GM21737 (cell line): ENCODE measurements around the gene TSPYL2.
A peak's percentile ranks its signal among the peaks of the same experiment; 100 is the strongest.

Experiments
- ATAC-seq: cut with Tn5 transposase; IDR thresholded peaks from one replicate; pipeline ENCODE4 v1.9.1; 2021; ENCODE audit warnings: mild to moderate bottlenecking, moderate library complexity; ENCODE audit not compliant: unreplicated experiment

TSPYL2 gene

DNA sequence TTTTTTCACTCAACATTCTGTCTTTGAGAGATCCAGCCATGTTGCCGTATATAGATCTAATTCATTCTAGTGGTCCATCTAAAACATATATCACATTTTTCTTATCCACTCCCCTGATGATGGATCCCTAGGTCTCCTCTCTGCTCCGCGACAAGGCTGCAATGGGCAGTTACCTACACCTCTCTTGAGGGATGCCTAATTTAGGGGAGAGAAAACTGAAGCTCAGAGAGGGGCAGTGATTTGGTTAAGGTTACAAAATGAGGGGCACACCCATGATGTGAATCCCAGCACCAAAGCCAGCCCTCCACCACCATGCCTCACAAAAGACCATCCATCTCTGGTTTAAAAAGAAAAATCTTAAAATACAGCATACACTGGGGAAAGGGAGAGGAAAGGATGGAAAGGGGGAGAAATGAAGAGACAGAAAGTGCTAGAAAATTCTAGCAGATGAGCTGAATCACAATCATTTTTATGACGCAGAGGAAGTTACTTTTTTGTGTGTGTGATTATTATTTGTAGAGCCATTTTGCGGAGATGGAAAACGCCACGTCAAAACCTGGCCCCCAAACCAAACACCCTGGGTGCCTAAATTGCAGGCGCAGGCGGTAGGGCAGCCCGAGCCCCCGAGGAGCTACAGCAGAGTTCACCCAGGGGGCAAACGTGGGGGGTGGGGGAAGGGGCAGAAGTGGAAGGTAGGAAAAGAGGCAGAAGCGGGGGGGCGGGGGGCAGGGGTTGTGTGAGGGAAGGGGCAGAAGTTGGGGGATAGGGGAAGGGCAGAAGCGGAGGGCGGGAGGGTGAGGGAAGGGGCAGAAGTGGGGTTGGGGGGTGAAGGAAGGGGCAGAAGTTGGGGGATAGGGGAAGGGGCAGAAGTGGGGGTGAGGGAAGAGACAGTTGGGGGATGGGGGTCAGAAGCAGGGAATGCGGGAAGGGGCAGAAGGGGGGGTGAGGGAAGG, 1.3 kb upstream of the TSPYL2 start:
- no peak for ATAC-seq

DNA sequence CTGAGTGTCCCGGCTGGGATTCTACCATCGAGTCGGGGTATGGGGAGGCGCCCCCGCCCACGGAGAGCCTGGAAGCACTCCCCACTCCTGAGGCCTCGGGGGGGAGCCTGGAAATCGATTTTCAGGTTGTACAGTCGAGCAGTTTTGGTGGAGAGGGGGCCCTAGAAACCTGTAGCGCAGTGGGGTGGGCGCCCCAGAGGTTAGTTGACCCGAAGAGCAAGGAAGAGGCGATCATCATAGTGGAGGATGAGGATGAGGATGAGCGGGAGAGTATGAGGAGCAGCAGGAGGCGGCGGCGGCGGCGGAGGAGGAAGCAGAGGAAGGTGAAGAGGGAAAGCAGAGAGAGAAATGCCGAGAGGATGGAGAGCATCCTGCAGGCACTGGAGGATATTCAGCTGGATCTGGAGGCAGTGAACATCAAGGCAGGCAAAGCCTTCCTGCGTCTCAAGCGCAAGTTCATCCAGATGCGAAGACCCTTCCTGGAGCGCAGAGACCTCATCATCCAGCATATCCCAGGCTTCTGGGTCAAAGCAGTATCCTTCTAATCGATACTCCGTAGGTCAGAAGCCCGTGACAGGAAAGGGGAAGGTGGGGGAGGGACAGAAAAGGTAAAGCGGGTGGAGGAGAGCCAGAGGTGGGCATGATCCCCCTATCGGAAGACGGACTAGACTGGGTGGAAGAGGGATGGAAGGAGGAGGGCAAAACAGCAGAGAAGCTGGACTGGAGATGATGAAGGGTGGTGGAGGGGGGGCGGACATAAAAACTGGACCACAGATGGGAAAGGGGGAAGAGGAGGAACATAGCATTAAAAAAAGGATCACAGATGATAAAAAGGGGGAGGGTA, 828 bp downstream of the TSPYL2 start:
- no peak for ATAC-seq

DNA sequence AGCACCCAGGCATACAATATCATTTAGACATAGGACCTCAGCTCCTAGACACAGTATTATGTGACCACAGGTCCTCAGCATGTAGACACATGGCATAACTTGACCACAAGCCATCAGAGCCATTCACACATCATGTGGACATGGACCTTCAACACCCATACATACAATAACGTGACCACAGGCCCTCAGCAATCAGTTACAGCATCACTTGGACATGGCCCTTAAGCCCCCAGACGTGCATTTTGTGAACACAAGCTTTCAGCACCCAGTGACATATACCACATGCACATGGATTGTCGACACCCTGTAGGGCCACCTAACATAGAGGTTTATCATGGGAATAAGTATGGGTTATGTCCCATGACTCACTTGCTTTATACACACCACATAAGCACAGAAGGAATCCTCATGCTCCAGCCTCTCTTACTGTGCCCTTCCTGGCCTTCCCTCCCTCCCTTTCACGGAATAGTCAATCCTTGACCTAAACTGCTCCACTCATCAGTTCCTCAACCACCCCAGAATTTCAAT, 1.9 kb downstream of the TSPYL2 start:
- no peak for ATAC-seq

DNA sequence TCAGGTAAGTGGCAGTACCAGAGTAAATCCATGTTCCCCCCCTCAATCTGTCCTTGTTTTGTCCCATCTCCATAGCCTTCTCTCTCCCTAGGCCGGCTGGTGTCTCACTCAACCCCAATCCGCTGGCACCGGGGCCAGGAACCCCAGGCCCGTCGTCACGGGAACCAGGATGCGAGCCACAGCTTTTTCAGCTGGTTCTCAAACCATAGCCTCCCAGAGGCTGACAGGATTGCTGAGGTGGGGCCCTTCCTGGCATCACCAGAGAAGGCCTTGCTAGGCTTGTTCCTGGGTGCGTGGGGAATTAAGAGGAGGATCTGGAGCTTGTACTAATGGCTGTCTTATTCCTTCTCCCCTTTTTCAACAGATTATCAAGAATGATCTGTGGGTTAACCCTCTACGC, 2.7 kb downstream of the TSPYL2 start:
- ATAC-seq = no peak

DNA sequence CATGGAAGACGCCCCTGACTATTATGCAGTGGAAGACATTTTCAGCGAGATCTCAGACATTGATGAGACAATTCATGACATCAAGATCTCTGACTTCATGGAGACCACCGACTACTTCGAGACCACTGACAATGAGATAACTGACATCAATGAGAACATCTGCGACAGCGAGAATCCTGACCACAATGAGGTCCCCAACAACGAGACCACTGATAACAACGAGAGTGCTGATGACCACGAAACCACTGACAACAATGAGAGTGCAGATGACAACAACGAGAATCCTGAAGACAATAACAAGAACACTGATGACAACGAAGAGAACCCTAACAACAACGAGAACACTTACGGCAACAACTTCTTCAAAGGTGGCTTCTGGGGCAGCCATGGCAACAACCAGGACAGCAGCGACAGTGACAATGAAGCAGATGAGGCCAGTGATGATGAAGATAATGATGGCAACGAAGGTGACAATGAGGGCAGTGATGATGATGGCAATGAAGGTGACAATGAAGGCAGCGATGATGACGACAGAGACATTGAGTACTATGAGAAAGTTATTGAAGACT, 3.6 kb downstream of the TSPYL2 start:
- no peak for ATAC-seq

DNA sequence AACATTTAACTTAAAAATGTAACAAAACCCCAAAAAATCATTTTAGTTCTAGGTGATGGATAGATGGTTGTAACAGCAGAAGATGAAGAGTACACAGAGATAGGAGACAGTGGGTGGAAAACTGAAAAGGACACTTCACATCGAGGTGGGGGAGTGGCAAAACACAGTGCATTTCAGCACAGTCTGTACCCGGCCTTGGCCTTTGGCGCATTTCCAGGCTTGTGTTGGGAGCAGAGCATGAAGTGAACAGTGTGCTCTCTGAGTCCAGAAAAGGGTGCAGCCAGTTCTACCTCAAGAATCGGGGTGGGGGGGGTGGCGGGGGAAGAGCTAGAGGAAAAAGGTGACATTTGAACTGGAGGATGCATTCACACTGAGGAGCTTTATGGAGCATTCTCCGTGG, 4.3 kb downstream of the TSPYL2 start:
- no peak for ATAC-seq

DNA sequence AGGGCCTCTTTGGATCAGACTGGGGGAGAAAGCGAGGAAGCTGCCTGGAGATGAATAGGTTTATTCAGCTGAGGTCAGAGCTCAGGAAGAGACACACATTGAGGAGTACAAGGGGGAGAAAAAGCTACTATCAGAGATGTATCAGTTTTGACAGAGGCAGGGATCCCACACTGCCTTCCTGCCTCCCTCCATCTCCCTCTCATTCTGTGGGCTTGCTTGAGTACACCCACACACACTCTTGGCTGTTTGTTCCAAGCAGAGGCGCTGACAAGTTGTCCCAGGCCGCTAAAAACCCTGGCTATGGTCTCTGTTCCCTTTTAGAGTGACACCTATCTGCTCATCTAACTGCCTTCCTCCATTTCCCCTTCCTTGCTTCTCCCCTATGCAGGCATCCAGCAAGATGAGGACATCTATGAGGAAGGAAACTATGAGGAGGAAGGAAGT, 5.2 kb downstream of the TSPYL2 start:
- ATAC-seq = no peak

DNA sequence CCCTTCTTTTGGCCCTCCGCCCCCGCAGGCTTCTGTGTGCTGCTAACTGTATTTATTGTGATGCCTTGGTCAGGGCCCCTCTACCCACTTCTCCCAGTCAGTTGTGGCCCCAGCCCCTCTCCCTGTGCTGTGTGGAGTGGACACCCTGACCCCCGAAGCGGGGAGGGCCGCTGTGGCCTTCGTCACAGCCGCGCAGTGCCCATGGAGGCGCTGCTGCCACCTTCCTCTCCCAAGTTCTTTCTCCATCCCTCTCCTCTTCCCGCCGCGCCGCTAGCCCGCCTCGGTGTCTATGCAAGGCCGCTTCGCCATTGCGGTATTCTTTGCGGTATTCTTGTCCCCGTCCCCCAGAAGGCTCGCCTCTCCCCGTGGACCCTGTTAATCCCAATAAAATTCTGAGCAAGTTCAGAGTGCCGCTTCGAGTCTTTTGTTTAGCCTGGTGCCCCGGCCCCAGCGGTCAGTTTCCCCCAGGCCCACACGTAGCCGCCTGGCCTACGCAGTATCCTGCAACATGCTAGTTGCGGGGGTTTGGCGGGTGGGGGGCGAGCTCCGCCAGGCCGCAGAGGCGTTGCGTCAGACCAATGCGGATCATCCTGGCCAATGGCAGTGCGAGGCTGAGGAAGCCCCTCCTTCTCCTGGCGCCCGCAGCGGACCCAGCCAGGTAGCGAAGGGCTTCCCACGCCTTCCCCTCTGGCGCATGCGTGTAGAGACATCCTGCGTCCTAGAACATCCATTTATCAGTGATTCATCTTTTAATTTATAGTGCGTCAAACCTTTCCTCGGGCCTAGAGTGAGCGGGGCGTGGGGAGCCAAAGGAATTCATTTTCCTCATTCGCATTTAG, 6.2 kb downstream of the TSPYL2 start:
- ATAC-seq = no peak

DNA sequence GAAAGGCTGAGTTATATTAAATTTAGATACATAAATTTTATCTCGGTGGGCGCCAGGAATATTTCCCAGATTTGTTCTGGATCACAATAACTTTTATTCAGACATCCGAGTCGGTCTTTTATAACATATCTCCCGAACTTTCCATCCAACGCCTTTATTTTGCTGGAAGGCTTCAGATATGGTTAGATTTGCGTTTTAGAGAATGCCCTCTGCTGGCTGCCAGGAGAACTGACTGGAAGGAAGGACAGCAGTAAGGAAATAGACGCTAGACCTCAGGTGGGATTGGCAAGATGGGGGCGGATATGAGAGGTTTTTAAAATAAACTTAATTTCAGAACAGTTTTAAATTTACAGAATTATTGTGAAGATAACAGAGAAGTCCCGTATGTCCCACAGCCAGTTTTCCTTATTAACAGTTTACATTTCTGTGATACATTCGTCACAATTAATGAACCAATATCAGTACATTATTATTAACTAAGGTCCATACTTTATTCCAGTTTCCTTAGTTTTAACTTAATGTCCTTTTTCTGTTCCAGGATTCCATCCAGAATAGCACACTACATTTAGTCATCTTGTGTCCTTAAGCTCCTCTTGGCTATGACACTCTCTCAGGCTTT, 7.2 kb downstream of the TSPYL2 start:
- ATAC-seq = no peak

DNA sequence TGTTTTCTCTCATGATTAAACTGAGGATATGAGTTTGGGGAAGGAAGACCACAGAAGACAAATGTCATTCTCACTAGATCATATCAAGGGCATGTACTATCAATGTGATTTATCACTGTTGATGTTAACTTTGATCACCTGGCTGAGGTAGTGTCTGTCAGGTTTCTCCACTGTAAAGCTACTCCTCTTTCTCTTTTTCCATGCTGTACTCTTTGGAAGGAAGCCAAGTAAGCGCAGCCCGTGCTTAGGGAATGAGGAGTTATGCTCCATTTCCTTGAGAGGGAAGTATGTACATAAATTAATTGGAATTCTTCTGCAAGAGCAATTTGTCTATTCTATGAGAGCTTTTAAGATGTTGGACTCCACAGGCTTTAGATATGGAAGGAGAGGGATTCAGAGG, 7.8 kb downstream of the TSPYL2 start:
- ATAC-seq = no peak

DNA sequence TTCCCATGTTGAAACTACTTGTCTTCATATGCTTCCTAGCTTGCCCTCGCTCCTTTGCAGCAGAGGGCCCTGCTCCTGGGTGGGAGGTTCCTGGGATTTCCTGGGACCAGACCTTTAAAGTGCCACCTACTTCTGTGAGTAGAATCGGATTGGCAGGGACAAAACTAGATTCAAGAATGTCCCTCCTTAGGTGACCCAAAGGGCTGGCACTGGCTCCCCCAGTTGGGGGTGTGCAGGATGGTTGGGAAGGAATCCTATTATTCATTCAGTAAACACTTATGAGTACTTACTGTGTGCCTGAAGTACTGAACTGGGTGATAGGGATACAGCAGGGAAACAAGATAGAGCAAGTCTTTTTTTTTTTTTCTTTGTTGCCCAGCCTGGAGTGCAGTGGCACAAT, 9.2 kb downstream of the TSPYL2 start:
- ATAC-seq = no peak

DNA sequence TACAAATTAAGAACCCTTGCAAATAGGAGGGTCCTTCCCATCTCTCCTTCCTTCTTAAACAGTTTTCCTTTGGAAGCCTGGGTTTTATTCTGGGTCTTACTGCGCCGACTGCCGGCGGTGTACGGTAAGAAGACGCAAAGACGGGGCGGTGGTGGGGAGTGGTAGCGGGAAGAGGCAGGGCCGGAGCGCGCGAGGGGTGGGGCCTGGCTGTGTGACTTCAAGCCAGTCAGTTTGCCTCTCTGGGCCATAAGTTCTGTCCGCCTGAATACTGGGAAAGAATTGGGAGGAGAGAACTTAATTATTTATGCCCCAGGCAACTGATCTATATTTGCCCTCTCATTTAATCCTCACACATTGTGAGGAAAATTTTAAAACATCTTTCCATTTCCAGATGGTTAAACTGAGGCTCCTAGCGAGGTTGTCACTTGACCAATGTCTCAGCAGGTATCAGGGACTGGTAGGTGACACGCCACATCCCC, 11.0 kb downstream of the TSPYL2 start:
- peak; percentile 47 for ATAC-seq

DNA sequence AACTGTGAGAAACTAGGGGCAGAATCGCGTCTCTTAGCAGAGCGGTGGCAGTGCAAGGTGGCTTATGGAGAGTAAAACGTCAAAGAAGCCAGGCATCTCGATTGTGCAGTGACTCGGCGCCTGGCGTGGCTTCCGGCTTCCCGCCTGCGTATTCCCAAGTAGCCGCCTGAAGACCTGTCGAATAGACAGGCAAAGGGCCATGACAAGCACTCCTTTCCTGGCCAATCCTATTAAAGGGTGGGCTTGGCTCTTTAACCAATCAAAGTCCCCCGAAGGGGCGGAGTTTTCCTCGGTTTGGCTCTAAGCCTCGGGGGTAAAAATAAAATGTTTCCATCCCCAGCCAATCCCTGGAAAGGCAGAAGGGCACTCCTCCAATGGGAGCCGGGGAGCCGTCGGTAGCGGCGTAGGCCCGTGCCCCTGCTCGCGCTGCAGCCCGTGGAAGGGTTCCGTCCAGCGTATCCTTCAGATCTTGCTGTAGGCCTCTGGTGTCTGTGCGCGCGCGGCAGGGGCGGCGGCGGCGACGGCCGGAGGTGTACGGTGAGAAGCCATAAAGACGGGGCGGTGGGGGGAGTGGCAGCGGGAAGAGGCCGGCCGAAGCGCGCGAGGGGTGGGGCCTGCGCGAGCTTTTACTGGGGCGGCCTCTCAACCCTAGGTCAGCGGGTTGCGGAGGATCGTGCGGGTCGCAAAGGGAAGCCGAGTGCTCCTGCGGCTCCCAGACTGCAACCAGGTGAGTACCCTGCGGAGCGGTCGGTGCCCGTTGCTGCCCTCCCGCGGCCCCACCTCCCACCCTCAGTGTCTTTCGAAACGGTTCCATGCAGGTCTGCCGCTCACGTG, 11.8 kb downstream of the TSPYL2 start, which contains the start of gene KANTR:
Gene KANTR (plus strand): TSS at position 395 of the 834 bp plus-strand sequence. CDS start 30,131 bp downstream, outside the sequence.
- ATAC-seq = peak; percentile 82

DNA sequence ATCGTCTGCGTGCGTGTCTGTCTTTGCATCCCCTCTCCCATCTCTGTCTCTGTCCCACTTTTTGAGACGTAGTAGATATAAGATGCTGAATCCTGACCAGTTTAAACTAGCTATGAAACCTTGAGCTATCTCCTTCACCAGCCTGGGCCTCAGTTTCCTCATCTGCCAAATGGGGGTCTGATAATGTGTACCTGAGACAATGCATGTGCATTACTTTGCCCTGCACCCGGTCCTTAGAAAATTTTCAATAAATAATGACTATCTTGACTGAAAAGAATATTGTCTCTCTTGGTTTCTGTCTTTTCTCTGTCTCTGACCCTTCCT, 12.4 kb downstream of the TSPYL2 start:
- no peak for ATAC-seq

DNA sequence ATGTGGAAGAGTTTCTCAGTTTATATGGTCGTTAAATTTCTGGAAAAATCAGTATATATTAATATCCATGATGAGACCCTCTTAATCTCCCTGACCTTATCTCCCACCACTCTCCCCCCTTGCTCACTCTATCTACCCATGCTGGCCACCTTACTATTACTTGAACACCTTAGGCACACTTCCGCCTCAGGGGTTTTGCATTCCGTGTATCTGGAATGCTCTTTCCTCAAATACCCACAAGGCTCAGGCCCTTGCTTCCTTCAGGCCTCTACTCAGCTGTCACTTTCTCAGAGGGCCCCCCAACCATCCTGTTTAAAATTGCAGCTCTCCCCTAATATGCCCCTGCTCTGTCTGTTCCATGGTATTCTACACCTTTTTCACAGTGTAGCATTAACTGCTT, 13.6 kb downstream of the TSPYL2 start:
- ATAC-seq = no peak

DNA sequence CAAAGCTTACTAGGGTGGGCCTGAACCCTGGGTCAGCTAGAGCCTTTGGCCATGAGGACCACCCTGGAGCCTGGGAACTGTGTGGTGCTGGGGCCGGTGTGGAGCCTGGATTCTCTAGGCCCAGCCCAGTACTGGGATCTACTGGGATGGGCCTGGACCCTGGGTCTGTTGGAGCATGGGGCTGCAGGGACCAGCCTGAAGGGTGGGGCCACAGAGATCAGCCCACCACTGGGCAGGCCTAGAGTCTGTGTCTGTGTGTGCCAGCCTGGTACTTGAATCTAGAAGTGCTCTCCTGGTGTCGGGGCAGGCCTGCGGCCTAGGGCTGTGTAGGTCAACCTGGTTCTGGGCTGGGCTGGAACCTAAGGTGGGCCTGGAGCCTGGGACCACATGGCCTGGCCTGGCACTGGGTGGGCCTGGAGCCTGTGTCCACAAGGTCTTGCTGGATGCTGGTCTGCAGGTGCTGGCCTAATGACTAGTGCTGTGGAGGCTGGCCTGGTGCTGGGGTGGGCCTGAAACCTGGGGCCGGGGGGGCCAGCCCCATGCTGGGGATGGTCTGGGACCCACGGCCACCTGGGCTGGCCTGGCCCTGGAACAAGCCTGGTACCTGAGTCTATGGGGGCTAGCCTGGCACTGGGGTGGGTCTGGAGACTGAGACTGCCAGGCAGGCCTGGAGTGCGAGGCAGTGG, 32.8 kb downstream of the TSPYL2 start:
- ATAC-seq = no peak

DNA sequence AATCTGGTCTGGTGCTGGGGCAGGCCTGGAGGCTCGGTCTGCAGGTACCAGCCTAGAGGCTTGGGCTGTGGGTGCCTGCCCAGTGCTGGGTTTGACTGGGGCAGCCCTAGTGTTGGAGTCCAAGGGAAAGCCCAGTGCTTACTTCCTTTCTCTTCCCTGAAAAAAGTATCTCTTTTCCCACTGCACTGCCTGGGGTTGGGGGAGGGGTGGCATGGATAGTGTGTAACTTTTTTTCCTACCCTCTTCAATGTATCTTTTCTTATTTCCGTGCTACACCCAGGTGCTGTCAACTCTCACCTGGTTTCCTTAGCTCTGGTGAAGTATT, 33.3 kb downstream of the TSPYL2 start:
- no peak for ATAC-seq

DNA sequence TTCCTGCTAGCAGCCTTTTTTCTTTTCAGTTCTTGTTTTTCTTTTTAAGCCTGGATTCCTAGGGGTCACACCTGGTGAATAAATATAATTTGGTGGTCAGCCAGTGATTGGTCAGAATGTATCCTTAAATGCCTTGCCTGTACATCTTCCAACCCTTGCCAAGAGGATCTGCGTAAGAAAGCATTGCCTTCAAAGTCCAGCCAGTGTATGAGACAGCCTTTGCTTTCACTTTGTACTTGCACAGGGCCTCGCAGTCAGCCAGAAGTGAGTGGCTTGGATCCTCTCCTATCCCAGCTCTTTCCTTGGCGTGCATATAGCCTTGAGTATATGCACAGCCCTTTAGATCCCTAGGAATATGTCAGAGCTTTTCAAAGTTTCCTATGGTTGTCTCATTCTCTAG, 33.9 kb downstream of the TSPYL2 start:
- no peak for ATAC-seq
